Endothelial cell (in vitro differentiated cells): Measurements from ENCODE around the gene FHOD3. TPM values are rescaled to one million over a fixed set of nuclear protein-coding genes. Genes with fewer than 3 reads are reported as not detected.

Source experiments
- DNase-seq: peaks from one replicate; pipeline ENCODE4 v3.0.0; 2021; ENCODE audit warnings: low spot score
- H3K27ac Mint-ChIP-seq: one replicate; pipeline ENCODE4 v1.8.0; 2021; ENCODE audit warnings: mixed read lengths, inconsistent platforms; ENCODE audit not compliant: unreplicated experiment
- H3K27me3 Mint-ChIP-seq: one replicate; pipeline ENCODE4 v1.8.0; 2021; ENCODE audit warnings: mild to moderate bottlenecking, moderate library complexity, mixed read lengths, inconsistent platforms; ENCODE audit not compliant: unreplicated experiment
- H3K36me3 Mint-ChIP-seq: one replicate; pipeline ENCODE4 v1.8.0; 2021; ENCODE audit warnings: mild to moderate bottlenecking, low read depth, mixed read lengths, inconsistent platforms; ENCODE audit not compliant: unreplicated experiment
- H3K4me1 Mint-ChIP-seq: one replicate; pipeline ENCODE4 v1.8.0; 2021; ENCODE audit warnings: mild to moderate bottlenecking, mixed read lengths, inconsistent platforms; ENCODE audit not compliant: unreplicated experiment
- H3K4me3 Mint-ChIP-seq: one replicate; pipeline ENCODE4 v1.8.0; 2021; ENCODE audit warnings: mild to moderate bottlenecking, mixed read lengths, inconsistent platforms; ENCODE audit not compliant: unreplicated experiment
- H3K9me3 Mint-ChIP-seq: one replicate; pipeline ENCODE4 v1.8.0; 2021; ENCODE audit warnings: mixed read lengths, inconsistent platforms; ENCODE audit not compliant: unreplicated experiment
- CTCF ChIP-seq: fragments of 200-600 bp; sonication (generic); IDR thresholded peaks from one replicate; pipeline ENCODE4 v1.5.0; 2021; ENCODE audit warnings: antibody characterized with exemption; ENCODE audit not compliant: unreplicated experiment
- total RNA-seq: library from RNA; stranded (reverse); fragmentation: NEBNext Ultra II Directional; extraction: Animal tissue kit (Norgen Biotek cat#: 25700); gene quantifications from one replicate; pipeline ENCODE4 v1.2.1, GENCODE V29; 2021; ENCODE audit not compliant: unreplicated experiment

FHOD3 gene
- total RNA-seq, 1 donor from 2014 or later: 0.67 TPM

- no peak for TF ChIP-seq CTCF
- no peak for DNase-seq
- H3K27me3 Mint-ChIP-seq: peaks cover 1% of the 10 kb centered on the region
- H3K4me1 Mint-ChIP-seq: peaks cover 10% of the 10 kb centered on the region
- H3K4me3 Mint-ChIP-seq: no peak overlapping the region
- peaks cover 6% of the 10 kb centered on the region for H3K36me3 Mint-ChIP-seq
- no peak overlapping the region for H3K27ac Mint-ChIP-seq
- no peaks in the 10 kb centered on the region for H3K9me3 Mint-ChIP-seq
Measured at GRCh38 chr18:36392164-36392978, 94.9 kb downstream of the FHOD3 start.

GRCh38 chr18:36392979-36393287, 95.4 kb downstream of the FHOD3 start:
- Mint-ChIP-seq H3K36me3 (peaks cover 6% of the 10 kb centered on the region), H3K27me3 (peaks cover 1% of the 10 kb centered on the region), H3K9me3 (no peaks in the 10 kb centered on the region), H3K4me3 (no peak overlapping the region), H3K27ac (no peak overlapping the region), H3K4me1 (peaks cover 10% of the 10 kb centered on the region)
- TF ChIP-seq CTCF: no peak
- no peak for DNase-seq

- Mint-ChIP-seq H3K27ac (no peak overlapping the region), H3K9me3 (no peaks in the 10 kb centered on the region), H3K4me1 (peaks cover 3% of the 10 kb centered on the region), H3K27me3 (peaks cover 4% of the 10 kb centered on the region), H3K36me3 (peaks cover 6% of the 10 kb centered on the region), H3K4me3 (no peak overlapping the region)
- no peak for DNase-seq
- TF ChIP-seq CTCF: no peak
Measured at GRCh38 chr18:36394486-36394885, 97.0 kb downstream of the FHOD3 start.

- TF ChIP-seq CTCF: no peak
- peaks cover 3% of the 10 kb centered on the region for H3K27me3 Mint-ChIP-seq
- no peak overlapping the region for H3K4me3 Mint-ChIP-seq
- no peak overlapping the region for H3K27ac Mint-ChIP-seq
- DNase-seq: no peak
- H3K36me3 Mint-ChIP-seq: peaks cover 6% of the 10 kb centered on the region
- H3K4me1 Mint-ChIP-seq: peaks cover 12% of the 10 kb centered on the region
- H3K9me3 Mint-ChIP-seq: no peaks in the 10 kb centered on the region
Measured at GRCh38 chr18:36396190-36396589, 98.7 kb downstream of the FHOD3 start.

GRCh38 chr18:36397033-36397432, 99.5 kb downstream of the FHOD3 start:
- Mint-ChIP-seq H3K27ac (no peak overlapping the region), H3K27me3 (peaks cover 3% of the 10 kb centered on the region), H3K4me3 (no peak overlapping the region), H3K36me3 (peaks cover 6% of the 10 kb centered on the region), H3K9me3 (no peaks in the 10 kb centered on the region), H3K4me1 (peaks cover 12% of the 10 kb centered on the region)
- no peak for TF ChIP-seq CTCF
- DNase-seq: no peak
